GM19025 (cell line): Measurements from ENCODE around the gene GPER1.
A peak's percentile ranks its signal among the peaks of the same experiment; 100 is the strongest.

Experiments
- ATAC-seq: cut with Tn5 transposase; IDR thresholded peaks from one replicate; pipeline ENCODE4 v1.9.1; 2021; ENCODE audit warnings: mild to moderate bottlenecking, low read depth, moderate library complexity; ENCODE audit not compliant: unreplicated experiment

GPER1 gene

GRCh38 chr7:1086588-1087464, 1.1 kb upstream of the GPER1 start:
- peak; percentile 68 for ATAC-seq

DNA sequence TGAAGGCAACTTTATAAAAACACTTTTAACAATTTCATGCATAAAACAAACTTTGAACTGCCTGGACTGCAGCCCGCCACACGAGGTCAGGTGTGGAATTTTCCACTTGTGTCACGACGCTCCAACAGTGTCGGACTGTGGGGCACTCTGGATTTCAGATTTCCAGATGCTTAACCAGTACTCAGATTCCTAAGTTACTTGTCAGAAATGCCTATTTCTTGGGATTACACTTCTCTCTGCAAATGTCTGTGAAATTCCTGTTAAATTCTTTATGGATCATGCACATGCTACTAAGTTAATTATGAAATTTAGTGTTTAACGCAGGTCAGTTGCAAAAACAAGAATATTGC, 473 bp upstream of the GPER1 start:
- ATAC-seq, result no peak

- ATAC-seq, result no peak
These were observed 2.3 kb downstream of the GPER1 start for GRCh38 chr7:1090236-1090635.

DNA sequence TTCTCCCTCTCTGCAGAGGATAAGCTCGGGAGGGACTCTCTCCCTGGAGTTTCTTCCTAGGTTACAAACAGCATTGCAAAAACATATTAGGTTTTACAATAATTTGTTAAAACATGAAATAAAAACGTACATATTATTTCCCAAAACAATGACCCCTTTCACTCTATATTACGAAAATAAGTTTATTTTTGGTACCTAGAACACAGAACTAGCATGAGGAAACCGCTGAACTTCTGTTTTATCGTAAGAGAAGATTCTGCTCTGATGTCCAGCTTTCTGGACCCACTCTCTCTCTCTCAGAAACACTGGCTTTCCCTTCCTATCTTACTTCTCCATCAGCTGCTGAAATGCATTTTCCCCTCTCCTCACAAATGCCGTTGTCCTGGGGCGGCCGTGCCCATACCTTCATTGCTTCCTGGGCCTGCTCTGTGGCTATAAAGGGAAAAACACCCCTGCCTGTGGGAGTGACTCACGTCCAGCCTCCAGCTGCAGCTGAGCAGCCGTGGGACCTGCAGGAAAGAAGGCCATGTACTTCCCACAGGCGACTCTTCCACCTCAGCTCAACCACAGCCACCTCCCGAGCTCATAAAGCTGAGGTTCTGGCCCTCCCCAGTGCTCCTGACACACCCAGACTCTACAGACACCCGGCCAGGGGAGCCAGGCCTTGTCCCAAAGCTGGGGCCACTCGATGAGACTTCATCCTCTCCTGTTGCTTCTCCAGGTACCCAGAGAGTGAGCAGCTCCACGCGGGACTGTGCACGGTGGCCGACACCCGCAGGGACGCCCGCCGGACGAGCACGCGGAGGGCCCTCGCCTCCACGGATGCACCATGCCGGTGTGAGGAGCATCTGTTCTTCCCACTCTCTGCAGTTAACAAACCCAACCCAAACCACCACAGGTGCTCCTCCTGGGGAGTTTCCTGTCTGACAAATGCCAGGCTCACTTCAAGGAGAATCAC, 3.1 kb downstream of the GPER1 start:
- ATAC-seq, result no peak

DNA sequence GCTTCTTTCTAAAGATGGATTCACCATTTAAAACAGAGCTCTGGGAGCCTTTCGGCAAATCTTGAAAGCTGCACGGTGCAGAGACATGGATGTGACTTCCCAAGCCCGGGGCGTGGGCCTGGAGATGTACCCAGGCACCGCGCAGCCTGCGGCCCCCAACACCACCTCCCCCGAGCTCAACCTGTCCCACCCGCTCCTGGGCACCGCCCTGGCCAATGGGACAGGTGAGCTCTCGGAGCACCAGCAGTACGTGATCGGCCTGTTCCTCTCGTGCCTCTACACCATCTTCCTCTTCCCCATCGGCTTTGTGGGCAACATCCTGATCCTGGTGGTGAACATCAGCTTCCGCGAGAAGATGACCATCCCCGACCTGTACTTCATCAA, 3.7 kb downstream of the GPER1 start:
- no peak for ATAC-seq

DNA sequence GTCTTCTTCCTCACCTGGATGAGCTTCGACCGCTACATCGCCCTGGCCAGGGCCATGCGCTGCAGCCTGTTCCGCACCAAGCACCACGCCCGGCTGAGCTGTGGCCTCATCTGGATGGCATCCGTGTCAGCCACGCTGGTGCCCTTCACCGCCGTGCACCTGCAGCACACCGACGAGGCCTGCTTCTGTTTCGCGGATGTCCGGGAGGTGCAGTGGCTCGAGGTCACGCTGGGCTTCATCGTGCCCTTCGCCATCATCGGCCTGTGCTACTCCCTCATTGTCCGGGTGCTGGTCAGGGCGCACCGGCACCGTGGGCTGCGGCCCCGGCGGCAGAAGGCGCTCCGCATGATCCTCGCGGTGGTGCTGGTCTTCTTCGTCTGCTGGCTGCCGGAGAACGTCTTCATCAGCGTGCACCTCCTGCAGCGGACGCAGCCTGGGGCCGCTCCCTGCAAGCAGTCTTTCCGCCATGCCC, 4.3 kb downstream of the GPER1 start:
- ATAC-seq, result no peak

- no peak for ATAC-seq
These were observed 5.0 kb downstream of the GPER1 start for GRCh38 chr7:1092806-1093501.

DNA sequence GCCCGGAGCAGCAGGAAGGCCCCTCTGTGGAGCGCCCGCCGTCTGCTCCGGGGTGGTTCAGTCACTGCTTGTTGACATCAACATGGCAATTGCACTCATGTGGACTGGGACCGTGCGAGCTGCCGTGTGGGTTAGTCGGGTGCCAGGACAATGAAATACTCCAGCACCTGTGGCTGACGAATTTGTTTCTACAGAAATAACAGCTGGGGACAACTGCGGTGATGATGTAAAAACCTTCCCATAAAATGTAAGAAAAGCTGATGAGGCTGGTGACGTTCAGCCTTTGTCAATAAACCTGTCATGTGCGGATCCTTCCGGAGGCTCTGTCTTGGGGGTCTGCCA, 5.6 kb downstream of the GPER1 start:
- ATAC-seq, result no peak

GRCh38 chr7:1093916-1094508, 6.1 kb downstream of the GPER1 start:
- no peak for ATAC-seq

DNA sequence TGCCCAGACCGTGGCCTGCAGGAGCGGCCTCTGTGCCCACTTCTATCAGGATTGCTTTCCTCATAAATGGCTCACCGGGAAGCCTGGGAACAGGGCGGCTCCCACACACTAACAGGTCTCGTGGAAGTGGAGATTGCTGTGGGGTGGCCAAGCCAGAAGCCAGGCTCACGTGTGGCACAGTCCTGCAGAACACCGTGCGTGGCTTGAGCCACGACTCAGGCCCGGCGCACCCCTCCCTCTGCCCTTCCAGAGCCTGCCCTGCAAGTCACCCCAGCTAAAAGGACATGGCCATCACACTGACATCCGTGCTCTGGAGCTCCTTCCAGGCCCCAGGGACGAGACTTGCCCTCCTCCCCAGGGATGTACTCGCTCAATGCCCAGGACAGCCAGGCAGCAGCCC, 7.0 kb downstream of the GPER1 start:
- no peak for ATAC-seq

GRCh38 chr7:1095621-1096155, 7.8 kb downstream of the GPER1 start:
- no peak for ATAC-seq

GRCh38 chr7:1096156-1097119, 8.5 kb downstream of the GPER1 start:
- no peak for ATAC-seq

- no peak for ATAC-seq
These were observed 9.2 kb downstream of the GPER1 start for GRCh38 chr7:1097120-1097504.

DNA sequence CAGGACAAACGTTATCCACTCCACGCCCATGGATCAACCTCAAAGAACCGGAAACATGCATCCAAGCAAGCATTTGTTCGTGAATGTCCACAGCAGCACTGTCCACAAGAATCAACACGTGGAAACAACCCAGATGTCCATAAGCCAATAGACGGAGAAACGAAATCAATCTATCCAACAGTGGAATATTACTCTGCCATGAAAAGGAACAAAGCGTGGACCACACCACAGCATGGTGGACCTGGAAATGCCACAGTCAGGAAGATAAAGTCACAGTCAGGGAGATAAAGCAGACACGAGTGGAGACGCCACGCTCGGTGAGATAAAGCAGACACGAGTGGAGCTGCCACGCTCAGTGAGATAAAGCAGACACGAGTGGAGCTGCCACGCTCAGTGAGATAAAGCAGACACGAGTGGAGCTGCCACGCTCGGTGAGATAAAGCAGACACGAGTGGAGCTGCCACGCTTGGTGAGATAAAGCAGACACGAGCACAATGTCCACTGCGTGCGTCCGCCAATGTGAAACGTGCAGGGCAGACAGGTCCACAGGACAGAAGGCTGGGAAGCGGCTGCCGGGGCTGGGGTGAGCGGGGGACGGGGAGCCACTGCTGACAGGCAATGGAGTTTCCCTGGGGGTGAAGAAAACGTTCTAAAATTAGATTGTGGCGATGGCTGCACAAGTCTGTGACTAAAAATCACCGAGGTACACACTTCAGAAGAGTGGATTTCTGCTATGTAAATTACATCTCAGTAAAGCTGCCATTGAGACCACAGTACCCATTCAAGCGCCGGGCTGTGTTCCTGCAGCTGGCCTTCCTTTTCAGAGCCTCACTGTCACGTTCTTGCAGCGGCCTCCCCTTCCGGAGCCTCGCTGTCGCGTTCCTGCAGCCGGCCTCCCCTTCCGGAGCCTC, 10.6 kb downstream of the GPER1 start:
- ATAC-seq, result no peak

DNA sequence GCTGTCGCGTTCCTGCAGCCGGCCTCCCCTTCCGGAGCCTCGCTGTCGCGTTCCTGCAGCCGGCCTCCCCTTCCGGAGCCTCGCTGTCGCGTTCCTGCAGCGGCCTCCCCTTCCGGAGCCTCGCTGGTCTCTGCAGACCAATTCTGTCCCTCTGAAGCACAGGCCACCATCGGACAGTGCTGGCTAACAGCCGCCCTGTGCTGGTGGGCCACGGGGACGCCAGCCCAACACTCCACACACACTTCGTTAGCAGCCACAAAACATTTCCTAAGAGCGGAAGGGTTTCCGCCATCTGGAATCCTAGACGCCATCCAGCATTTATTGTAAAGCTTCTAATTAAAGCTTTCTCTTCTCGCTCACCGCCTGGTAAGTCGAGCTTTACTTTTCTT, 11.2 kb downstream of the GPER1 start:
- no peak for ATAC-seq

DNA sequence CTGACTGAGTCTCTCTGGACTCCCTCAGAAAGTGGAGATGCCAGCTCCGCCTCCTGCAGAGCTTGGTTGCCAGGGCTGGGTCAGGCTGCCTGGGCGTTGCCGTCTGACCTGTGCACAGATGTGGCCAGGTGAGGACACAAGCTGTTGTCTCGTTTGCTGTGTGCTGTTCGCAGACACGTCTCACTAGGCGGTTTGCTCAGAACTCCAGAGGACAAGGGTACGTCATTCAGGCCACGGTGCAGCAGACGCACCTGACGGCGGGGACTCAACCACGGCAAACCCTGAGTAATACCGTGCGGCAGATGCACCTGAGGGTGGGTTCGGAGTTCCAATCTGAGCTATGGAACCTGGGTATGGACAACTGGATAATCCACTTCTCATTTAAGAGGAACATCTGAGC, 11.7 kb downstream of the GPER1 start:
- no peak for ATAC-seq

GRCh38 chr7:1100386-1100785, 12.5 kb downstream of the GPER1 start:
- ATAC-seq, result no peak

- no peak for ATAC-seq
These were observed 13.1 kb downstream of the GPER1 start for GRCh38 chr7:1100834-1101562.
